HG02973 (cell line): ENCODE data around the gene NLRC3.
"Not testable (repeated sequence)": the region's sequence is repeated elsewhere in the genome, so short reads cannot be mapped to it uniquely, and the experiment has no call there.

ENCODE experiments used
- ATAC-seq: cut with Tn5 transposase; IDR thresholded peaks from one replicate; pipeline ENCODE4 v1.9.1; 2021; ENCODE audit warnings: moderate library complexity; ENCODE audit not compliant: unreplicated experiment

The NLRC3 gene

DNA sequence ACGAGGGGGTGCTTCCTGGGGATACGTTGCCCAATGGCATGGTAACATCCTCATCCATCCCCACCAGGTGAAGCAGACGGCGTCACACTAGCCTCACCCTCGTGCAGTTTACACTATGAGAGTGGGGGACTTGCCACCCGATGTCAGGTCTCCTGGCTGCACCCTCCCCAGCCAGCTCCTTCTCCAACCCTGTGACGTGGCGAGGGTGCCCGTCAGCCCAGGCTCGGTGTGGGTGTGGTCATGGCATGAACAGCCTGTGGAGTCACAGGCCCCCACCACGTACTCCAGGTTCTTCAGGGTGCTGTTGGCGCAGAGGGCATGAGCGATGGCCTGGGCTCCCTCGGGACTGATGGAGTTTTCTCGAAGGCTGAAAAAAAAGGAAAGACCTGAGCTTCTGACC lies 28.3 kb downstream of the NLRC3 start:
- no peak for ATAC-seq

DNA sequence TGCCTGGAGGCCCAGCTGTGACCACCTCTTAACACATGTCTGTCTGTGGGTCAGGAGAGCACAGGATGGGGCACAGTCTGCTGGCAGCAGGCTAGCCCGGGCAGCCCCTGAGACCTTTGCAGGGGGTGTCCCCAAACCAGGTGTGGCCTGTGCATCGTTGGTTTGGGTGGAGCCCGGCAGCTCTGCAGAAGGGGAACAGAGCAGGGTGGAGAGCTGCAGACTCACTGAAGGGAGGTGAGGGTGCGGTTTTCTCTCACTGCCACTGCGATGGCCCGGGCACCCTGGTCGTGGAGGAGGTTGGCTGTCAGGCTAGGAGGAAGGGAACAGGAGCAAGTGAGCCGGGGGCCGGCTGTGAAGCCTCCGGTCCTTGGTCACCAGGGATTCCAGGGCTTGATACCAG lies 28.8 kb downstream of the NLRC3 start:
- no peak for ATAC-seq

DNA sequence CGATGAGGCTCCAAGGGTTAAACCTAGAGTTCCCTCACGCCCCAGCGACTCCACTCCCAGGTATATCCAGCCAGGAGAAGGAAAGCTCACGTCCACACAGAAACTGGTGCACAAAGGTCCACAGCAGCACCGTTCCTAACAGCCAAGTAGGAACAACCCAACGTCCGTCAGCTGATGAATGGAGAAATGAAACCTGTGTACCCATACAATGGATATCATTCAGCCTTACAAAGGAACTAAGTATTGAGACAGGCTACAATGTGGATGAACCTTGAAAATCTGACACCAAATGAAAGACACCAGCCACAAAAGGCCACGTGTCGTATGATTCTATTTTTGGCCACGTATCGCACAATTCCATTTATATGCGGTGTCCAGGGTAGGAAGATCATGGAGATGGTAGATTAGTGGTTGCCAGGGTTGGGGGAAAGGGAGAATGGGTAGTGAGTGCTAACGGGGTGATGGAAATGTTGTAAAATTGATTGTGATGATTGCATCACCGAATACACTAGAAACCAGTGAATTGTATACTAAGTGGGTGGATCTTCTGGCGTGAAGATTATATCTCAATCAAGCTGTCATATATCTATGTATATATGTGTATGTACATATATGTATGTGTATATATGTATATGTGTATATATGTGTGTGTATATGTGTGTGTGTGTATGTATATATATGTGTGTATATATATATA lies 30.1 kb downstream of the NLRC3 start:
- no peak for ATAC-seq

DNA sequence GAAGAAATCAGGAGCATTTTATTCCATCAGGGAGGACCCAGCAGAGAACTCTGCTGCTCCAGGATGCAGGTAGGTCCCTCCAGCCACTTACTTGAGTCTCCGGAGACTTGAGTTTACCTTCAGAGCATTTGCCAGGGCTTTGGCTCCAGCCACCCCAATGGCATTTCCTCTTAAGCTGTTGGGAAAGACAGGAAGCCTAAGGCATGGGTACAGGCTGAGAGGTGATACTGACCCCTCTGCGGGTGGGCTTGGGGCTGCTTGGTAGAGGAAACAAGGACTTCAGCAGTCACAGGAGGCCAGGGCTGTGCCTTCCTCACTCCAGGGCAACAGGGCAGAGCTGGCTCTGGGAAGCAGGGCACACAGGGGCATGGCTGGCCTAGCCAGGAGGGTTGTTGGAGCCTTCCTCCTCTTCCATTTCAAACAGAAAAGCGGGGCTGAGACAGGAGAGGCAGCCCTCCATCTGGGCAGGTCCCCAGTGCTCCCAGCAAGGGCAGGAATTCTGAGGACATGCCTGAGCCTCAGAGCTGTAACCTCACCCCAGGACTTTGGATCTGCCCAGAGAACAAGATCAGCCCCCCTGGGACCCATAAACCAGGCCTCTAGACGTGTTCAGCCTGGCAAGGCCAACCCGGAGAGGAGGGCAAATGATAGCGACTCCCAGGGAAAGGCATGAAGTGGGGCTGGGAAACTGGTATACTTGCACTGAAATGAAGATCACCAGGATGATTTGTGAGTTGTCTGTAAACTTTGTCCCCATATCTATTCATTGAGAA lies 34.4 kb downstream of the NLRC3 start:
- no peak for ATAC-seq

DNA sequence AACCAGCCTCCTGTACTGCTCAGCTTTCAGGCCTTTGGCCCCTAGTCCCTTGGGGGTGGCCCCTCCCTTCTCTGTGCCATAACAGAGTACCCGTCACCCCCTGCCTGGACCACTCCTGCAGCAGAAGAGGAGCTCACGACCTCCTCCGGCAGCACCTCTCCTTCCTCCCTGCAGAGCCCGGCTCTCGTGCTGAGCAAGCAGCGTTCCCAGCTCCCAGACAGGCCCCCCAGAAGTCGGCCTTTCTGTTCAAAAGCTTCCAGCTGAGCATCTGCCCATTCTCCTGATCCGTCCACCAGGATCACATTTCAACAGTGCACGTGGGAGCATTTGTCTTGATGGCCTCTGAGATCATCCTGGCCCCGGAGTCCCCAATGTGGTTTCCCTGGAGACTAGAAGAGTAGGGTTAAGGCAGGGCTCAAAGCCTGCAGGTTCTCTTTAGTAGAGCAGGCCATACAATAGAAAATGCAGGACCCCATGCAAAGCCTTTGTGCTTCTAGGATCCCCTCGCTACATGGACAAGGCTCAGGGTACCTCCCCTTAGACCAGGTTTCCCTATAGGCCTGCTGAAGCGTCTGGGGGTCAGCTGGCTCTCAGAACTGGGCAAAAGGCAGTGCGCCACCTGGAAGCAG lies 35.6 kb downstream of the NLRC3 start:
- ATAC-seq = no peak

DNA sequence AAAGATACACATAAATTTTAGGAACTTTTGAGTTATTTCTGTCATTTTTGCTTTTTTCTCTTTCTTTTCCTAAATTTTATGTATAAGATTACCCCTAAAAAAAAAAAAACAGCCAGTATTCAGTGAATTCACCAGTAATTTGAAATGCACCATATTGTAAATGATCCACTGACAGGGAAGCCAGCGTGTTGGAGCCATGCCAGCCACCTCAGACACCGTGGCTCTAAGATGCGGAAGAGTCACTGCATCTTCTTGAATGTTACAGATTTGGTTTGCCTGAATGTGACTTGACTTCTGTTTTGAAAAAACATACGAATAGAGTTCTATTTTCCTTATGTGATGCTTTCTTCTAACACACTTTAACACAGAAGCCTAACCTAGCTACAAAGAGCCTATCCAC lies 39.0 kb downstream of the NLRC3 start:
- ATAC-seq = no peak

DNA sequence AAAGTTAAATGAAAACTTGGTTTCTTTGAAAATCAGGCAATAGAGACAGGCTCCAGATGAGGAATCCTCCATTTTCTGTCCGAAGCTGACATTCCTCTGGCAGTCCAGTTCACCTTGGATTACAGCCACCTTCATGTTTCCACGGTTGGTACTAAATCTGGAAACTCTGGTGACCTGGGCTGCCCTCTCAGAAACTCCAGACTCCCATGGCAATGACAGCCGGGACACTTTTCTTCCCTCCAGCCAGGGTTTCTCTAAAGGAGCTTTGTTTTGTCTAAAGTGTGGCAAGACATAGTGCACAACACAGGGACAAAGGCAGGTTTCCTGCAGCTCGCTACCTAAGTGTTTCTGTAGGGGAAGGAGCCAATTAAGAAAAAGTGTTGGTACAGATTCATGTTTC lies 40.4 kb downstream of the NLRC3 start:
- ATAC-seq = no peak

DNA sequence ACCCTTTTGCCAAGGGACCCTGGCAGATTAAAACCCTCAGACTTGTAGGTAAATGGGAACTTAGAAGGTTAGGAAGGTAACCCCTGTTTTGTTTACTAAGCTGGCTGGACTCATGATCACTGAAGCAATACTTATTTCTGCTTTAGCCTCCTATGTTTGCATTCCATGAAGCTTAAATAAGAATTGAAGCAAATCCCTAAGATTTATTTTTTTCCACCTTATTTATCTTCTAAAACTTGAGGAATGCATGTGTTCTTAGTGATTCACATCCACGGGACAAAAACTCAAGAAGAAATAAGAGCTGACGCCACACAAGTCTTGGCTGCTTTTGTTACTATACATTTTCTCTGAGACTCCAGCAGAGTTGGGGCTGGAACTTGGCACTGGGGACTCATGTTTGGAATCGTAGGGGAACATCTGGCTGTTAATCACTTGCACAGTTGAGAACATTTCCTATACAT lies 40.9 kb downstream of the NLRC3 start:
- no peak for ATAC-seq

DNA sequence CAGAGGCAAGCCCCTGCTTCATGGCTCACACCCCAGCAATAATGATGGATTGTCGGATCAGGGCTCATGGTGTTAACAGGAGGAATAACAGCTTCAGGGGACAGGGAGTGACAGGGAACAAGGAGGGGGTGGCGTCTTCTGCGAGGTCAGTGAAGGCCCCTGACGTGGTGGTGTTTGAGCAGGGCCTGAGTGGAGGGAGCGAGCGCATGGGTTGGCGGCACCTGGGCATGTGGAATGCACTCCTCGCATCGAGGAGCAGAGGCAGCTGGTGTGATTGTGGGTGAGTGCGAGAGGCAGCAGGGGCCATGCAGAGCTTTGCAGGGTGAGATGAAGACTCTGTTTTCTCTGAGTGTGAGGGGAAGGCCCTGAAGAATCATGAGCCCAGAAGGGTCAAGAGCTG lies 43.1 kb downstream of the NLRC3 start:
- no peak for ATAC-seq

DNA sequence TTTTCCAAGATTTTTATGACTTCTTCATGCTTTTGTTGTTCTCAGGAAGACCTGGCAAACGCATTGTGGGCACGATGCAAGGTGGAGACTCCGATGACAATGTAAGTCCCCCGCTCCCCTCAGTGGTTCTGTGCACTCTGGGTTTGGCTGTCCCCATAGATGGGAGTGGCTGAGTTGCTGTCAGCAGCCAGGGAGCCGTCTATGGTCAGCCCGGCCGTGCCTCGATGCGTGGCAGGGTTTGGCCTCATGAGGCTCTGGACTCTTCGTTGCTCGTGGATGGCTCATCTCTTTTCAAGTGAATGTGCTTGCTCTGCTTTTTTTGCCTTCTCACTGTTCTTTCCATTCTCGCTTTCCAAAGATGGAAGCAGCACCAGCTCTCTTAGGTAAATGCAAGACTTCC lies 44.5 kb downstream of the NLRC3 start:
- ATAC-seq = no peak

DNA sequence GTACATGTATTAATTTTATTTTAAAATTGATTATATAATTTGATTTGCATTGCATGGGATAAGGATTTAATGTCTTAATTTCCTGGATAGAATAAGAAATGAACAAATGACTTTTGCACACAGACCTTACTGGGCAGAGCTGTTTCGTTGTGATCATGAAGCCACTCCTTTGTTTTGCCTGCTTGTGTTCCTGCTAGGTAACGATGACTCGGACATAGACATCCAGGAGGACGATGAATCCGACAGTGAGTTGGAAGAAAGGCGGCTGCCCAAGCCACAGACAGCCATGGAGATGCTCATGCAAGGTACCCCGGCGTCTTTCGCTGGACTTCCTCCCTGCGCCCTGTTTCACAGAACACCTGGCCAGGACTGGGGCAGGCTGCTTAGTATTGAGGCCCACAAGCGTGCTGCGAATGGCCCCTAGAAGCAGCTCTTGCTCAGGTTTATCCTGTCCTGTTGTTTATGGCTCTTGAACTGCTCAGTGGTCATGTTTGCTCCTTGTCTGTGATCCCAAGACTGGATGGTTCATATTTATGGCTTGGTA lies 46.8 kb downstream of the NLRC3 start:
- no peak for ATAC-seq

DNA sequence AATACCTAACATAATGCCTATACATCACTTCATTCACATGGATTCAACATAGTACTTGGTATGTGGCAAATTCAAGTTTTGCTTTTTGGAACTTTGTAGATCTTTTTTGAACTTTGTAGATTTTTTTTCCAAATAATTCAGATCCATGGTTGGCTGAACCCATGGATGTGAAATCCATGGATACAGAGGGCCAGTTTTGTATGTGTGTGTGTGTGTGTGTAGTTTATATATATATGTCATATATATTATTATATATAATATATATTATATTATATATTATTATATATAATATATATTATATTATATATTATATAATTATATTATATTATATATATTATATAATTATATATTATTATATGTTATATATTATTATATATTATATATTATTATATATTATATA lies 48.0 kb downstream of the NLRC3 start:
- no peak for ATAC-seq

DNA sequence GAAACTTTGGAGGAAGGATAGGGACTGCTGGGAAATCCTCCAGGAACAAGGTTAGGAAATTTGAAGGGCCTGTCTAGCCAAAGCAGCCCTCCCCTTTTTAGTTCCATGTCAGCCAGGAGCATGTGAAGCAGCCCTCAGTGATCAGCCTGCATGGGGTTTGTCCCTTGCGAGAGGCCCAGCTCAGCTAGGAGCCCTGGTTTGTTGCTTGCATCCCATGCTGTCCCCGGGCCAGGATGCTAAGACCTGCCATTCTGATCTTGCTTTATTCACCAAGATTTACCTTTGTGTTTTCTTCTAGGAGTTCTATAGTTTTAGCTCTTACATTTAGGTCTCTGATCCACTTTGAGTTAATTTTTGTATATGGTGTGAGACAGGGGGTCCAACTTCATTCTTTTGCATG lies 48.8 kb downstream of the NLRC3 start:
- ATAC-seq = no peak

DNA sequence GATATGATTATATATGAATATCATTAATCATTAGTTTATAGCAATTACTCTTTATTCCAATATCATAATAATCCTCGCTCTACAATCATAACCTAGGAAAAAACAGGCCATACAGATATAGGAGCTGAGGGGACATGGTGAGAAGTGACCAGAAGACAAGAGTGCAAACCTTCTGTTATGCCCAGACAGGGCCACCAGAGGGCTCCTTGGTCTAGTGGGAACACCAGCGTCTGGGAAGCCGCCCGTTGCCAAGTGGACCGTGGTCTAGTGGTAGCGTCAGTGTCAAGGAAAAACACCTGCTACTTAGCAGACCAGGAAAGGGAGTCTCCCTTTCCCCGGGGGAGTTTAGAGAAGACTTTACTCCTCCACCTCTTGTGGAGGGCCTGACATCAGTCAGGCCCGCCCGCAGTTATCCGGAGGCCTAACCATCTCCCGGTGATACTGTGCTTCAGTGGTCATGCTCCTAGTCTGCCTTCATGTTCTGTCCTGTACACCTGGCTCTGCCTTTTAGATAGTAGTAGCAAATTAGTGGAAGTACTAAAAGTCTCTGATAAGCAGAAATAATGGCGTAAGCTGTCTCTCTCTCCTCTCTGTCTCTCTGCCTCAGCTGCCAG lies 49.9 kb downstream of the NLRC3 start:
- not testable (repeated sequence) for ATAC-seq

DNA sequence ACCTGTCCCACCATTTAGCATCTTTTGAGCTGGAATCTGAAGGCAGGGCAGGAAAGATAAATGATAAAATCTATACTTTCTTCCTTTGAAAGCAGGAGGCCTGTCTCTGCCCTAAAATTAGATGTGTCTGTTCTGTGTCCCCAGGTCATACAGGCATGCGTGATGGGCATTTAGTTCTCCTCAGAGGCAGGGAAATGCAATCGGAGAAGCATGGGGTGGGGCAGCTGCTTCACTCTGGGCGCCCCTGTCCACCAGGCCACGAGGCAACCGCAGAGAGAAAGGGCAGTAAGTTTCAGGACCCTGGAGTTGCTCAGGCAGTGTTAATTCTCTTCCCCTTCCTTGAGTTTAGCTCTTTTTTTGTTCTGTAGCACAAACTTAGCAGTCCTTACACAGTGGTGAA lies 51.3 kb downstream of the NLRC3 start:
- ATAC-seq = no peak

DNA sequence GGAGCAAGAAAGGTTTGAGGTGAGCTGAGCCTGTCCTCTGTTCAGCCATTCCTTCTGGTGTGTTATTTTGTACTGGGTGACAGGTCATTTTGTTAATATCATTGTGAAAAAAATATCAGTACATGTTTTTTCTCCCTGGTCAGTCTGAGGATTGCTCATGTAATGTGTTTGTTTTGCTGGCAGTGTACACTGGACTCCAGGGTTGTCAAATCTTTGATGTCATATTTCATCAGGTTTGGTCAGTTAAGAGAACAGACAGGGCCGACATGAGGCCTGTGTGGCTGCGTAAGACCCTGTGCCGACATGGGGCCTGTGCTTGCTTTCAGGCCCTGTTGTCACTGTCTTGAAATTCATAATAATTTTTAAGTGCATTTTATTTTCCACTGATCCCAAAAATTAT lies 53.9 kb downstream of the NLRC3 start:
- ATAC-seq = no peak

DNA sequence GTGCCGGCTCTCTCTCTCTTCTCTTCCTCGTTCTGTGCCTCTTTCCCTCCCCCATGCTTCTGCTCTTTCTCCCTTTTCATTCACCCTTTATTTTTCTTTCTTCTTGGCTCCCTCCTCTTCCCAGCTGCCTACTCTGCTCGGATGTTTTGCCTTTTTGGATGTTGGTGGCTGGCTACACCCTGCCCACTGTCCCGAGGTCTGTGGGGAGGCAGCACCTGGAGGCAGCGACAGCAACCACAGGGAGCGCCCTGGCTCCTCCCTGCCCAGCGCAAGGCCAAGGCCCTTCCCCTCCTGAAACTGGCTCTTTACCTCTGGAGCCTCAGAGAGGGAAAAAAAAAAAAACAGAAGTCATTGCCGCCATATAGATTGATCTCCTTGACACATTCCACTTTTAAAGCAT lies 56.4 kb downstream of the NLRC3 start:
- ATAC-seq = no peak

DNA sequence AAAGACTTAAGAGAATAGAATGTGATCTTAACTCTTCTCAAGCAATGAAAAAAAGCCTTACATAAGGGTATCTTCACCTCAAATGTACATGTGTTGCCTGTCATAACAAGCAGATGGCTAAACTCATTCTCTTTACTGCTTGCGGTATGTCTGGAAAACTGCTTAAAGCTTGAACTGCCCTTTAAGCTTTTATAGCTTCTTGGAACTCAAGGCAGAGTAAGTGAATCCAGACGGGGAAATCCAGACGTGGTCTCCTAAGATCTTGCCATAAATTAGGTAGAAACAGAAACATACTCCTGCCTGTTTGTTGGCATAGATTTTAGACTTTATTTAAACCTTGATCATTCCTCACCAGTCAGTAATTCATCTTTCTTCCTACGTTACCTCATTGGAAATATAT lies 56.8 kb downstream of the NLRC3 start:
- ATAC-seq = no peak

DNA sequence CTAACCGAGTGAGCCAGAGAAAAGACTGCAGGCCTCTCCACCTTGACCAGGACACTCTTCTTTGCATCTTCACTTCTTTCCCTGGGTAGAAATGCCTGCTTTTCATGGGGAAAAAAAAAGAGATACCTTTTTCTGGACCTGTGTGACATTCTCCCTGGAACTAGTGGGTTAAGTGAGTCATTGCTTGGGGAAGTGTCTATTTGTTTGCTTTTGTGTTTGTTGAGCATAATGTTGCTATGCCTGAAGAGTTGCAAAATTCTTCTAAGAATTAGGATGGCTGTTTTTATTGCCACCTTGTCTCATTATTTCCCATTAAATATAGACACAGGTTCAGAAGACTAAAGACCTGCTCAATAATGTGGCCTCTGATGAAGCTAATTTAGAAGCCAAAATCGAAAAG lies 57.6 kb downstream of the NLRC3 start:
- no peak for ATAC-seq

DNA sequence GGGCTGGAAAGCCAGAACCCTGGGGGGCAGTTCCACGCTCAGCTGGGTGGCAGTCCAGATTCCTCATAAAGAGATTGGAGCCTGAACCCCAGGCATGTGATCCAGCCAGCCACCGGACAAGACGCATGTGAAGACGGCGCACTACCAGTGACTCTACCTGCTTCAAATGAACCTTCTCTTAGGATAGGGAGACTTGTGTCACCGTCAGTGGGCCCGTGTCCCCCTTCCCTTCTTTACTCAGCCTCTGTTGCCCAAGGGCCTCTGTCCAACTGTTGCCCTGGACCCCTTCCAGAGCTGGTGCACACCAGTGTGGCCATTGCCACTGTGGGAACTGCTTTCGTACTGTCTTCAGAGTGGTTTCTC lies 58.2 kb downstream of the NLRC3 start:
- no peak for ATAC-seq

DNA sequence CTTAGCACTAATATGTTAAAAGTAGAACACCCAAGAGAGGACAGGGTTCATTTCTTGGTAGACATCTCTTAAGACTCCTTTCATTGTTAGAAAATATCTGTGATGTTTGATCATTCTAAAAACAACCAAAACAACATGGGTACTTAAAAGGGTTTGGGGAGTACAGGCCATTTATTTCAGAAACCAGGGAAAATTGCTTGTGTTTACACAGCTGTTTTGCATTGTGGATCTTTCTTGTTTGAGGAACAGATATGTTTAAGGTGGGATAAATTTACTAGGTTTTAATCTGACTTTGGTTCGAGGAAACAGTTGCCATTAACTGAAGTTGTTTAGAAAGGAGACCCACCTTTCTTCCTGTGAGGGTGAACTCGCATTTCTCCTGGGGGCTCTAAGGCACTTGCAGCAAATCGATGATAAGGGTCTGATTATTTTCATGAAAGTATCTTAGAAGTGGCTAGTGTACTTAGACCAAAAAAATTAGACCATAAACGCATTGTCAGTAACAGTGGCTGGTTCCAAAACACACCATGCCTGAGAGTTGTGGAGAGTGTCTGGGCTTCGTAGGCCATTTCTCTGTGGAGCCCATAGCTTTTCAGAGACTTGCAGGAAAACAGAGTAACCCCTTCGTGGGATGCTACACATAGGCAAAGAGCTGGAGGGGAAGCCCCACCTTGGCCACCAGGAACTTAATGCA lies 58.8 kb downstream of the NLRC3 start:
- no peak for ATAC-seq
